ENCODE results near the gene CPNE6.
"Not testable (repeated sequence)": the region's sequence is repeated elsewhere in the genome, so short reads cannot be mapped to it uniquely, and the experiment has no call there.

CPNE6 gene

DNA sequence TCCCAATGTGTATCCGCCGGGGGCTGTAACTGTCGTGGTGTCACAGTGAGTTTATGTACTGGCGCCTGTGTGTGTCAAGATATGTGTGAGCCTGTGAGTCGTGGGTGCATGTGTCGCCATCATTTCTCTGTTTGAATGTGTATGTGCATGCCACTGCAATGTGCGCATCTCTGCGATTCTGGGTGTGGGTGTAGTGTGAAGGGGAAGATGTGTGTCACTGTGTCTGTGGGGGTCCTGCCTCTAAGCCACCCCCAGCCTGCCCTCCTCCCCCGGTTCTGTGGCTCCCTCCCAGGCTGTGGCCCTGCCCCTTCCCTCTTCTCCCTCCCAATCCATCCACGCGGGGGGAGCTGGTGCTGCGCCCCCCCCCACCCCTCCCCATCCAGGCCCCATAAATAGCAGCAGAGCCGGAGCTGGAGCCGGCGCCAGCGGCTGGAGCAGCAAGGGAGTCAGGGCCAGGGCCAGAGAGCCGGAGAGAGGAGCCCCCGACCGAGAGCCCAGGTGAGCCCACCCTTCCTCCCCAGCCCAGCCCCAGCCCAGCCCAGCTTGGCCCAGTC, at the start of gene CPNE6:
CPNE6 (plus strand) TSS at position 419 of the 554 bp plus-strand sequence. CDS start 1,375 bp downstream, outside the sequence.
- DNase-seq = peak; percentile 26

DNA sequence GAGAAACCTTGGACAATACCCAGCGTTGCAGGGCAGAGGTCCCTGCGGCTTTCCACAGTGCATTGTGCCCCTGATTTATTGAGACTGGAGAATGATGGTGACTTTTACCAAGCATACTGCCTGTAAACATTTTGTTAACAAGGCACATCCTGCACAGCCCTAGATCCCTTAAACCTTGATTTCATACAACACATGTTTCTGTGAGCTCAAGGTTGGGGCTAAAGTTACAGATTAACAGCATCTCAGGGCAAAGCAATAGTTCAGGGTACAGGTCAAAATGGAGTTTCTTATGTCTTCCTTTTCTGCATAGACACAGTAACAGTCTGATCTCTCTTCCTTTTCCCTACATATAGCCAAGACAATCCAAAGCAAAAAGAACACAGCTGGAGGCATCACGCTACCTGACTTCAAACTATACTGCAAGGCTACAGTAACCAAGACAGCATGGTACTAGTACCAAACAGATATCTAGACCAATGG, 46.4 kb upstream of the CPNE6 start:
- DNase-seq = not testable (repeated sequence)

DNA sequence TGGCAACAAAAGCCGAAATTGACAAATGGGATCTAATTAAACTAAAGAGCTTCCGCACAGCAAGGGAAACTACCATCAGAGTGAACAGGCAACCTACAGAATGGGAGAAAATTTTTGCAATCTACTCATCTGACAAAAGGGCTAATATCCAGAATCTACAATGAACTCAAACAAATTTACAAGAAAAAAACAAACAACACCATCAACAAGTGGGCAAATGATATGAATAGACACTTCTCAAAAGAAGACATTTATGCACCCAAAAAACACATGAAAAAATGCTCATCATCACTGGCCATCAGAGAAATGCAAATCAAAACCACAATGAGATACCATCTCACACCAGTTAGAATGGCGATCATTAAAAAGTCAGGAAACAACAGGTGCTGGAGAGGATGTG, 41.7 kb upstream of the CPNE6 start:
- DNase-seq = not testable (repeated sequence)

DNA sequence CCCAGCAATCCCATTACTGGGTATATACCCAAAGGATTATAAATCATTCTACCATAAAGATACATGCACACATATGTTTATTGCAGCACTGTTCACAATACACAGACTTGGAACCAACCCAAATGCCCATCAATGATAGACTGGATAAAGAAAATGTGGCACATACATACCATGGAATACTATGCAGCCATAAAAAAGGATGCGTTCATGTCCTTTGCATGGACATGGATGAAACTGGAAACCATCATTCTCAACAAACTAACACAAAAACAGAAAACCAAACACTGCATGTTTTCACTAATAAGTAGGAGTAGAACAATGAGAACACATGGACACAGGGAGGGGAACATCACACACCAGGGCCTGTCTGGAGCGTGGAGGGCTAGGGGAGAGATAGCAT, 40.0 kb upstream of the CPNE6 start:
- not testable (repeated sequence) for DNase-seq

DNA sequence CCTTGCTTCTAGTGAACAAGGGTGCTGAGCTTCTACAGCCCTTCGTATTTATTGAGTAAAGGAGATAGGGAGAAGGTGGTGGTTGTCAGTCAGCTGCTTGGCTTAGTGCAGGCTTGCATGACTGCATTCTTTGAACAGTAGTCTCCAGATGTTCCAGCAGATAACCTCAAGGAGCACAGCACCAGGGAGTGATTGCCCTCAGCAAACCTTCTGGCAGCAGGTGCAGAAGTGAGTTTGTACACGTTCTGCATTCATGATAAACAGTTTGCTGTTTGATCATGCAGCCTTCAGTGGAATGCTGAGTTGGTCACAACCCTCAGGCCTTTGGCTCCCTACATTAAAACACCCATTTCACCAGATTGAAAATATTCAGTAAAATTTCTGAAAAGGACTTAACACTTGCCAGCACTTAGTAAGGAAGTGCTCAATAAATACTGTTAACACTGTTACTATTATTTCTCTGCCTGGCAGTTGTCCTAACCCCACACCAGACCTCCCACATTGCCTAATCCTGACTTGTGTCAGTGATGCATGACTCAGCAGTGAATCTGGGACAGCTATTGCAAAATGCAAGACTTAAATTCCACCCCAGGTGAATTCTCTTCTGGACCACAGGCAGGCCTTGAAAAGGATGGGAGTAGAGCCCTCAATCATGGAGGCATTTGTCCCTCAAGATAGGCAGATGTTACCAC, 38.5 kb upstream of the CPNE6 start:
- DNase-seq = no peak

DNA sequence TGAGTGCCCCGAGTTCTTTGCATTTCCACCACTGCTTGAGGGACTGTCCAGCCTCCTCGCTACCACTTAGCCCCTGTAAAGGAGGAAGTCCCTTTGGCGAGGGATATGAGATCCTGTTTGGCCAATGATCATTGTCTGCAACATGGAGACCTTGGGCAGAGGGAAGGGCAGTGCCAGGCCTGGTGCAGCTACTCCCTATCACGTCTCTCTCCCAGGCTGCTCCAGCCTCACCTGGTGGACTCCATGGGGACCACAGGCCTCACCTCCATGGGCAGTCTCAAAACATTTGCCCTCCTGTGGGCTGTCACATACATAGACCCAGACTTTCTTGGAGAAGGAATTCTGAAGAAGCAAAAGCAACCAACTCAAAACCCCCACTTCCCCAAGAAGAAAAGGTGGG, 35.6 kb upstream of the CPNE6 start:
- DNase-seq = not testable (repeated sequence)

DNA sequence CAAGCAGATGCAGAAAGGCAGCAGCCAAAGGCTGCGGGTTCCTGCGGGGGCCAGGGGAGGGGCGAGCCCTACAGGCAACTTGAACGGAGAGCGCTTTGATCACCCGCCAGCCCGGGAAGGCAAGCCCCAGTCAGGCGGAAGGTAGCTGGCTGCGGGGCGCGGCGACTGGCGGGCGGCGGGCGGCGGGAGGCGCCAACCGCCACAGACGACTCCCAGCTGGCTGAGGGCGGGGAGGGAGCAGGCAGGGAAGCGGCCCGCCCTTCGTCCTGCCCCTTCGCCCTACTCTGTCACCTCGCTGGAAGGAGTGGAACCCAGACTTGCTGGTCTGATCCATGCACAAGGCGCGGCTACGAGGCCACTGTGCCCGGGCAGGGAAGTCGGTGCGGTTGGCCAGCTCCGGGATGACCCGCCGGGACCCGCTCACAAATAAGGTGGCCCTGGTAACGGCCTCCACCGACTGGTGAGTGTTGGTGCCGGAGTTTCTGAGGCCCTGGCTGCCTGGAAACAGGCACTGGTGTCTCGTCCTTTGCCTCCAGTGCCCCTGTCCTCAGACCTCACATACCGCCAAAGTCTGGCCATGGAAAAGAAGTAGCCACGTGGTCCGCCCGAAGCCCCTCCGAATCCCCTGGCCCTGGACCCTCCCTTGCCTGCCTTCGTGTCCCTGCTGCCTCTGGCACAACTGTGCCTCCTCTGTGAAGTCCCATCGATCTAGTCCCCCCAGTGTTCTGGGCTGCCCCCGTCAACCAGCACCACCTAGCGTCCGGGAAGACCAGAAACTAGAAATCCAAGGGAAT, 35.0 kb upstream of the CPNE6 start:
- DNase-seq = peak; percentile 76

DNA sequence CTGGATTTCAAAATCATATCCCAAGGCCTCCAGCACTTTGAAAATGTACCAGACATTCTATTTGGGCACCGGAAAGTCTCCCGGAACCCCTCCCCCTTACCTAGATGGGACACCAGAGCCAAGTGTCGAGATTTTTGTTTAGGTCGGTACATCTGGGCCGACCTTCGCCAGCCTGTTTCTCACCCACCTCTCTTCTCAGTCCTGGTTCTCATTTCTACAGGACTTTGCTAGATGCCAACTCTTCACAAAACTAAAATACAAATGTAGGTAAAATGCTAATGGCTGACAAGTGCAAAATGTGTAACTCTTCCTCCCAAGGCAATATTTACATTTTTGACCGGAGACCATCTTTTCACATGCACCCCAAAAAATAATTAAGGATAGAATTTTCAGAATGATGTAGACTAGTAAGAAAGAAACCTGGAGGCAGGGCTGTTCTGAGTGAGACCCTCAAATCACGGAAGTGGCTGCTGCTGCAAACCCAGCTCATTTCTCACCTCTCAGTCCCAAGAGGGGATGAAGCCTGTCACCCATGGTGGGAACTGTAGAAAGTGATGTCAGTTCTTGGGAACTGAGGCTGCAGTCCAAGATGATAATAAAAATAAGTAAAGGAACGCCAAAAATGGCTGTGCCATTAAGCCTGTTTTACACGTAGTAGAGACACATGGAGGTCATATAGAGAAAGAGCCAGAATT, 34.3 kb upstream of the CPNE6 start:
- not testable (repeated sequence) for DNase-seq

DNA sequence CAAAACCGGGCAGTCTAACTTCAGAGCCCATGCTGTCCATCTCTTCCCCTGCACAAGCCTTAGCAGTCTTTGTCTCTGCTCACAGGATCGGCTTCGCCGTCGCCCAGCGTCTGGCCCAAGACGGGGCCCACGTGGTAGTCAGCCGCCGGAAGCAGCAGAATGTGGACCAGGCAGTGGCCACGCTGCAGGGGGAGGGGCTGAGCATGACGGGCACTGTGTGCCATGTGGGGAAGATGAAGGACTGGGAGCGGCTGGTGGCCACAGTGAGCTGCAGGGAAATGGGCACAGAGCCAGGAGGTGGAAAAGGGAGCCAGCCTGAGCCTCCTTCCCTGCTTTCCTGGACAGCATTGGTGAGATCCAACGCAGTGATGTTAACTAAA, 33.7 kb upstream of the CPNE6 start:
- DNase-seq = no peak

DNA sequence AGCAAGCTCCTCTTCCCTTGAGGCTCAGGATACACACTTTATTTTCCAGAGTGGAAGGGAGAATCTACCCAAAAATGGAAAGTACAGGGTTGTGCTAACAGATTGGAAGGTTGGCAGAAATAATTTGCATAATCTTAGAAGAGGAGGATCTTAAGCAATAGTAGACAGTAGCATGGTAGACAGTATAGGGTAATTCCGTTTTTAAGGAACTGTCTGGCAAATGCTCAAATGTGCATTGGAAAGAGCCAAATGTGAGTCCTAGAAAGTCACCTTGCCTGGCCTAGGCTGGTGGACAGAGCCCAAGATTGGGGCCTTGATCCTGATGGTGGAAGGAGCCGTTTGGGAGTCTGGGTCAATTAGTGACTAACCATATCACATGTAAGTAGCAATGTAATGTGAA, 32.7 kb upstream of the CPNE6 start:
- no peak for DNase-seq

DNA sequence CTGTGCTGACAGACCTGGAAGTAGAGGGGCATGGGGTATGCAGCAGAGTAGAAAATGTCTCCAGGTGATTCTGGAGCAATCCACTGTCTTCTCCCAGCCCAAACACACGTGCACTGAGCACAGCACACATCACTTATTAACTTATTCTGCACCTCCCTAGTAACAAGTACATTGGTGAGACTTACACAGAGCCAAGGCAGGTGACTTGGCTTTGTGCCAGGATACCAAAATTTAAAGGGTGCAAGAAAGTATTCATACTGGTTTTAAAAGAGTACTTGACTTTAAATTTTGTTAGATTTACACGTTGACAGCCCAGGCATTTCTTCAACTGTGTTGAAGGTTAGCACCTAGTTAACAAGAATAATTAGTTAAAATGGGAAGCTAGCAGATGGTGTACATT, 30.7 kb upstream of the CPNE6 start:
- no peak for DNase-seq

DNA sequence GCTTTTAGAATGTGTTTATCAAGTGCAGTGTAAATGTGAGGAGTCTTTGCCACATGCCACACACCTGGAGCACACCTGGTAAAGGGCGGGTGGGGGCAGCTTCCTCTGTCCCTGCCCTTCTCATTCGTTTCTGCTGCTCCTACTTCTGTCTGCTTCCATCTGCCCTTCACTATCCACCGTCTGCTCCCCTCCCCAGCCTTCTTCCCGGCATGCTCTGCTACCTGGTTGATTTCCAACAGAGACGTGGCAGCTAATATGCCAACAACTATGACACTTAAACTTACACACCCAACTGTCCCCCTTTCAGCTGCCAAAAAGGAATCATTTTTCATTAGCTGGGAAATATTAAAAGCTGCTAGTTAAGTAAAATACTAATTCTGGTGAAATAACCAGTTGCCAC, 28.6 kb upstream of the CPNE6 start:
- DNase-seq = no peak

DNA sequence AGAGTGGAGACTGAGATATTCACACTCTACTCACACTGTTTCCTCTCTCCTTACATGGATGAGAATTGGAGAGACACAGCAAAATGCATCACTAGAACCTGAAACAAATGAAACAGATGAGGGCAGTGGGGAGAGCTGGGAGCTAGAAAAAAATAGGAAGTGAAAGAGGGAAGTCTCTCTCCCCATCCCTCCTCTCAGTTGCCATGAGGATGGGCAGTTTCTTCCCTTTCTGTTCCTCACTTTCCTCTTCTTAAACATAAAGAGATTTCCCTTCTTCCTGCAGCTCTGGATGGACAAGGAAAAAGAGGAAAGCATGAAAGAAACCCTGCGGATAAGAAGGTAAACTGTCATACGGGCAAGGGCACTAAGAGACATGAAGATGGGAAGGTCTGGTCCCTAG, 22.4 kb upstream of the CPNE6 start:
- DNase-seq = not testable (repeated sequence)

DNA sequence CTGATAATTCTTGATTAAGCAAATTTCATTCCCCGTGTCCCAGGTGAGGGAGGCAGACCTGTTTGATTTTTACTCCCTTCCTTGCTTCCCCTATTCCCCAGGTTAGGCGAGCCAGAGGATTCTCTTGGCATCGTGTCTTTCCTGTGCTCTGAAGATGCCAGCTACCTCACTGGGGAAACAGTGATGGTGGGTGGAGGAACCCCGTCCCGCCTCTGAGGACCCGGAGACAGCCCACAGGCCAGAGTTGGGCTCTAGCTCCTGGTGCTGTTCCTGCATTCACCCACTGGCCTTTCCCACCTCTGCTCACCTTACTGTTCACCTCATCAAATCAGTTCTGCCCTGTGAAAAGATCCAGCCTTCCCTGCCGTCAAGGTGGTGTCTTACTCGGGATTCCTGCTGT, 20.6 kb upstream of the CPNE6 start:
- not testable (repeated sequence) for DNase-seq

DNA sequence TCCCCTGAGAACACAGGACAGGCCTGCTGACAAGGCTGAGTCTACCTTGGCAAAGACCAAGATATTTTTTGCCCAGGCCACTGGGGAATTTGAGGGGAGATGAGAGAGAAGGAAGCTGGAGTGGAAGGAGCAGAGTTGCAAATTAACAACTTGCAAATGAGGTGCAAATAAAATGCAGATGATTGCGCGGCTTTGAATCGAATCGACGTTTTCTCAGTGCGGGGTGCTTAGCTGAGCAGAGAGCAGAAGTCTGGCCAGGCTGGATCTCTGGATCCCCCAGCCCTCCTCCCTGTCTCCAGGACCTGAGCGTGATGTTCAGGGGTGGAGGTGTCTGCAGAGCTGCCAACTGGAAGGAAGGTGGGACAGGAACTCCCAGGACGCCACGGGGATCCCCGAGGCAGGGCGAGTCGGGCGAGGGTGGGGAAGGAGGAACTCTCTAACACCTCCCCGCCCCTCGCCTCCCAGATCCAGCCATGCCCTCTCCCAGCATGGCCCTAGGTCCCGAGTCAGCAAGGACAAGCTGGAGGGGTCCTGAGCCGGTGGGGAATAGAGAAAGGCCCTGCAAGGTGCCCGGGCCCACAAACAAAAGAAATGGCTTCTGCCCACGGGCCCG, 20.1 kb upstream of the CPNE6 start:
- DNase-seq = no peak

DNA sequence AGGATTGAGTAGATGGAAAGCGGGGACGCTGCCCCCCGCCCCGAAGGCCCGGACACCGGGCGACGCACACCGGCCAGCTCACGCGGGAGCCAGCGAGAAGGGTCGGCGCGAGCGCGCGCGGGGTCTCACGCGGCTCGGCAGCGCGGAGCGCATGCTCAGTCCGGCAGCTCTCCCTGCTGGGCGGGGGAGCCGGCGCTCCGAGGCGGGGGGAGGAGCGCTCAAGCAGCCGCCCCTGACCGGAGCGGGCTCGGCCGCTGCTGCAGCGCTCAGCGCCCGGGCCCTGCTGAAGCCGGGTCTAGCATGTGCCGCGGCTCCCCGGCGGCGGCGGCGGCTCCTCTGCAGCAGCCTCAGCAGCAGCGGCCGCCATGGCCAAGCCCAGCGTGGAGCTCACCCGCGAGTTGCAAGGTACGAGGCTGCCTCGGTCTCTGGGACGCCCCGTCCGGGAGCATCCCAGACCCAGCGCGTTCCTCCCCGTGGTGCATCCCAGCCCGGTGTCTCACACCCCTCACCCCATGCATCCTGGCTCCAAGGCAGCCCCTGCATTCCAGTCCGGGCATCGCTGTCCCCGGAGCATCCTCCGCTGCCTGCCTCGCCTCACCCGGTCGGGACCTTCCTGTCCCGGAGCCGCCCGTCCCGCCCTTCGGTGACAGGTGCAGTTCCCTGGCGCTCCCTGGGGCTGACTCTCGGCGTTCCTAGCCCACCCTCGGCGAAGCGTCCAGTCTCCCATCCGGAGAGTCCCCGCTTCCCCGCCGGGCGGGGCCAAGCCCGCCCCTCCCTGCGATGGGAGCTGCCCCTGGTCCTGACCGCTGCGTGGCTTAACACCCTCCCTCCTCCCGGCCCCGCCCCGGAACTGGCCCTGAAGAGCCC, 19.3 kb upstream of the CPNE6 start, which contains the start of gene CARMIL3:
CARMIL3 (plus strand) TSS at position 221 of the 867 bp plus-strand sequence; CDS start at position 366, 145 bp downstream.
- DNase-seq = peak; percentile 65

DNA sequence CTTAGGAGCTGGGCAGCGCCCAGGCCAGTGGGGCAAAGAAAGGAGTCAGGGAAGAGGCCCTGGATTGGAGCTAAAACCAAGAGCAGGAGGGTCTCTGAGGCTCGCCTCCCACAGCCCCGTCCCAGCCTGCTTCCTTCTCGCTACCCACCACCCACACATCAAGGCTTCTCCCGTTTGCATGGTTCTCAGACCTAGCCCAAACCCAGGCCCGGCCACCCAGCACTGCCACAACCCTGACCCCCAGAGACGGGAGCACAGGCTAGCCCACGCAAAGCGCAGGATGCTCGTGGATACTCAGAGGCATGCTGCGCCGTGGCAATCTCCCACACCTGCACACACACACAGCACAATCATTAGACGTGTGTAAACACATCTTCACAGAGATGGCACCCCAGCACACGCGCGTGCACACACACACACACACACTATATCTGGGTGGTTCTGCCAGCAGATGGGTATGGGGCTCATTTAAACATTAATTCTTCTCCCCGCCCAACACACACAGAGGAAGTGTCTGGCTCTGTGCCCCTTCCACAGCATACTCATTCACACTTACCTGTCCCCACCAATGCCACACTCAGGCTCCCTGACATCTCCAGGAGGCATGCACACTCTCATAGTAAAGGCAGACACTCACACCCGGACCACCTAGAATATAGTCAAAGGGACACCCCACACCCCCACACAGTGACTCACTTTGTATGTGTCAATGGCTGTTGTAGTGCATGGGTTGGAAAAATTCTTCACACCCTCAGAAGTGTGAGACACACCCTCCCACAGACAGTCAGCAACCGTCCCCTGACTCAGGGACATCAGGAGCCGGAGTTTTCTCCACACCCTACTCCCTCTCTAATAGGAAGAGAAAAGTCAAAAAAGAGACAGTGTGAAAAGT, 18.5 kb upstream of the CPNE6 start:
- DNase-seq = peak; percentile 58

DNA sequence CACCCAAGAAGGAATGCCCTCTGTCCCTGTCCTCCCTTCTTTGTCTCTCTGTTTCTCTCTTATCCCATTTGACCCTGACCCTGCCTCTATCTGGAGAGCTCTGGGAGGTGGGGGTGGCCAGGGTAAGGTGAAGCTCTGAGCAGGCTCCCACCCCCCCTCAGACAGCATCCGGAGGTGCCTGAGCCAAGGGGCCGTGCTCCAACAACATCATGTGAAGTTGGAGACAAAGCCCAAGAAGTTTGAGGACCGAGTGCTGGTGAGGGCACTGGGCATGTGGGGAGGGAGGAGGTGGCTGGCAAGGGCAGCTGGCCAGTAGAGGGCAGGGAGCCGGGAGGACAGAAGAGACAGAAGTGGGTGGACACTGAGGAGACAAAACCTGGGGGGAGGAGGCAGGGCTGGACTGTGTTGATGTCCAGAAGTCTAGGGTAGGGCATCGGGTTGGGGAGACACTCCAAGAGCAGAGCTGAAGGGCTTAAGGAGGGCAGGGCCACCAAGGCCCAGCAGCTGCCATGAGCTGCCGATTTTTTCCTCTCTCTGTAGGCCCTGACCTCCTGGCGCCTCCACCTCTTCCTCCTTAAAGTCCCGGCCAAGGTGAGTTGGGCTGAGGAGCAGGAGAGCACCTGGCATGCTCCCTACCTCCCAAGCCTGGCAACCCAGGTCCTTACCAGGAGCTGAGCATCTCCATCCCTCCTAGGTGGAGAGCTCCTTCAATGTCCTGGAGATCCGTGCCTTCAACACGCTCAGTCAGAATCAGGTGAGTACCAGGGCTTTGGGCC, 17.6 kb upstream of the CPNE6 start:
- DNase-seq = no peak

DNA sequence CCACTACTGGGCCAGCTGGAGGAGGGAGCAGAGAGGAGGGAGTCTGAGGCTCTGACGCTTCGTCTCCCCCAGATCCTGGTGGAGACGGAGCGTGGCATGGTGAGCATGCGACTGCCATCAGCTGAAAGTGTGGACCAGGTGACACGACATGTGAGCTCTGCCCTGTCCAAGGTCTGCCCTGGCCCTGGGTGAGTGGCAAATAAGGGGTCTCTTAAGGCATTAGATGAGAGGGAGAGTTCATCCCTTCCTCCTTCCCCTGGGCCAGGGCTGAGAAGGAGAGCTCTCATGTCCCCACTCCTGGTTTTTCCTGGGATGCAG, 17.1 kb upstream of the CPNE6 start:
- DNase-seq = no peak

DNA sequence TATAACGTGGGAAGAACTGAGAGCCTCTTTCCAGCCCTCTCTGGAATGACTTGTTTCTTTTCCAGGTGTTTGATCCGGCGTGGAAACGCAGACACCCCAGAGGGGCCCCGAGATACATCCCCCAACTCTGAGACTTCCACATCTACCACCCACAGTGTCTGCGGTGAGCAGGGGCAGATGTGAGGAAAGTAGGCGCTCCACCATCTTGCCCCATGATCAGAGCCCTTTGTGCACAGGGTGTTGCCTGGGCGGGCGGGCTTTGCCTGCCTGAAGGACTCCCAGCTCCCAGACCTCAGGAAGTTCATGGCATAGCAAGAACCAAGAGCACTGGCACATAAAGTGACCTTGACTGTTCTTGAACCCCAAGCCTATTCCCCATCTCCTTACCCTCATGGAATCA, 16.7 kb upstream of the CPNE6 start:
- DNase-seq = no peak

All from activated CD4-positive, alpha-beta T cell treated with anti-CD3 and anti-CD28 coated beads, Interleukin-2, amount 50 U/mL, for 16 hours (primary cell).